ENCODE results near the gene TBCC.

DNA sequence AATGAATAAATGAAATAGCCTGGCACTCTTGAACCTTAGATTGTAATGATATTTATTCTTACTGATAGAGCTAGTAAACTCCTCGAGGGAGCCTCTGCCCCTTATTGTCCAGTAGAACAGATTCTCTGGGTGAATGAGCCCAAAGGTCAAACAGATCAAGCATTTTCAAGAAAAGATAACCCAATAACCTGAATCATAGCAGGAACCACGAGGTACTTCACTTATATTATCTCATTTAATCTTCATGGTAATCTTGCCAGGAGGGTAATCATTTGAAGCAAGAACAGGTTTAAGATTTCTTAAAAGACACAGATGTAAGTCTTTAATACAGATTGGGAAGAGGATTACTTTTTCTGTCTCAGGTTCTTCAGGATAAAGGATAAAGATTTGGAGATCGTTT lies 17.0 kb upstream of the TBCC start:
- TF ChIP-seq GATA2 (IDR thresholded peaks at IDR 0.05; ENCODE audit: low read depth, low read length) = no peak
- TF ChIP-seq GATA3 (IDR thresholded peaks at IDR 0.05; ENCODE audit: low read depth, low read length) = no peak

Measured in SH-SY5Y (cell line).